GM19240 (cell line): Measurements from ENCODE around the gene LCT.
"Not testable (repeated sequence)": the region's sequence is repeated elsewhere in the genome, so short reads cannot be mapped to it uniquely, and the experiment has no call there.

Experiments used
- DNase-seq: peaks from one replicate; pipeline ENCODE4 v3.0.0; 2011; ENCODE audit warnings: low spot score; ENCODE audit not compliant: insufficient read length

Gene LCT

GRCh38 chr2:135836596-135837270, at the start of gene LCT:
TSS of gene LCT (minus strand) at chr2:135837184. CDS start at chr2:135837169, 15 bp downstream.
- no peak for DNase-seq

DNA sequence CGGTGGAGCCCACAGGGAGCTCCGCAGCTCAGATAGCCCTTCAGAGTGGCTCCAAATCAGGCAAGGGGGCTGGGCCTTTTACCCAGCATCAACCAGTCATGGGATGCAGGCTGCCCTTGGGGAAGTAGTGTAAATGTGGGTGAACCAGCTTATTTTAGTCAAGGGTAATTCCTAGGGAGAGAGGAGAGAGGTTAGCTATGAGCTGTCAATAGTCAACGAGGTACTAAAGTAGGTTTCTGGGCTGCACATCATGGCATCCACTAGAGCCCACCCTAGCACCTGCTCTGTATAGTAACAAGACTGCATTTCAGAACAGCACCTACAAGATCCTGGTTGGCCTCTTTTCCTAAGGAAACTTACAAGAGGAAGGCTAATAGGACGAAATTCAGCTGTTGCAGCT, 48.7 kb upstream of the LCT start:
- no peak for DNase-seq

DNA sequence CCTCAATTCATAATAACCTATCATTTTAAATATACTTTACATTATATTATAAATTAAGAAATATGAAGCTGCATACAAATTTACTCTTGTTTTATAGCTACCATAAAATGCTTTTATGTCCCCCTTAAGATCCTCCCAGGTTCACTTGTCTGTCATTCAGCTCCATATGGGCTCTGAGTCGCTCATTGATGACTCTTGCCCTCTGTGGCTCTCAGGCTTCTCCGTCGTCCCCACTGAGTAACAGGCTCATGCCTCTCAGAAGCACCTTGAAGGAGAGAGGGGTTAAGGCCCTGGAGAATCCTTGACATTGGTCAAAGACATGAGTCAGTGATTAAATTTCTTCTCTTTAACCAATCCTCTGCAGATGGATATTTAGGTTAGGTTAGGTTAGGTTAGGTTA, 45.4 kb upstream of the LCT start:
- no peak for DNase-seq

DNA sequence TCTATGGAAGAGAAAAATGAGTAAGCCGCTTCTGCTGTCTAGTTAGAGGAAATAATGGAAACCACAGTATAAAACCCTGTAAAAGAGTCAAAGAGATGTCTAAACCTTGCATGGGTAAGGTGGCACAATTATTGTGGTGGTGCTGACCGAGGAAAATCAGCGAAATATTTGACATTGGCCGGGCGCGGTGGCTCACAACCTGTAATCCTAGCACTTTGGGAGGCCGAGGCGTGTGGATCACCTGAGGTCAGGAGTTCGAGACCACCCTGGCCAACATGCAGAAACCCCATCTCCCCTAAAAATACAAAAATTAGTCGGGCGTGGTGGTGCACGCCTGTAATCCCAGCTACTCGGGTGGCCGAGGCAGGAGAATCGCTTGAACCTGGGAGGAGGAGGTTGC, 39.8 kb upstream of the LCT start:
- not testable (repeated sequence) for DNase-seq

GRCh38 chr2:135876066-135876711, 39.2 kb upstream of the LCT start, which contains the start of gene MCM6:
TSS of gene MCM6 (minus strand) at chr2:135876443. CDS start at chr2:135876365, 78 bp downstream.
- DNase-seq, result peak; percentile 90

DNA sequence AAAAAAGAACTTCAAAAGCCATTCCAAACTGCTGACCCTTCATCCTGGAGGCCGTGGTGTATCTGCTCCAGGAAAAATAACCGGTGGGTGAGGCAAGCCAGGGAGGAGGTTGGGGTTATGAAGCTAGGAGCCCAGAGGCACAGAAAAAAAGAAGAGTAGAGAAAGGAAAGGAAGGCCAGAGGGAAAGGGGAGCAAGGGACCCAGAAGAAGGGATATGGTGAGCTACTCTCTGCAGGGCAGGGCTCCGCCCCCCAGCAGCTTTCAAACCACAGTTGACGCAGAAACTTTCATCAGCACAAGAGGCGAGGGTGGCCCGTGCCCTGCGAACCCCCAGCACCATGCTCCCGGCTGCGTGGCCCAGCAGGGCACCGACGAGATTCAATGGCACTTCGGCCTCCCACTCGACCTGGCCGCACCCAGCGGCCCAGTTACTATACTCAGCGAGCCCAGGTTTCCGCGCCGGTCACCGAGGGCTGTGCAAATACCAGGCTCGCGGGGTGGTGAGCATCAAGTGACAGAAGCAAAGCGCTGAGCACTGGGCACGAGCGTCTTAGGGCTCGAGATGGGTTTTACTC, 38.6 kb upstream of the LCT start:
- DNase-seq, result peak; percentile 8

DNA sequence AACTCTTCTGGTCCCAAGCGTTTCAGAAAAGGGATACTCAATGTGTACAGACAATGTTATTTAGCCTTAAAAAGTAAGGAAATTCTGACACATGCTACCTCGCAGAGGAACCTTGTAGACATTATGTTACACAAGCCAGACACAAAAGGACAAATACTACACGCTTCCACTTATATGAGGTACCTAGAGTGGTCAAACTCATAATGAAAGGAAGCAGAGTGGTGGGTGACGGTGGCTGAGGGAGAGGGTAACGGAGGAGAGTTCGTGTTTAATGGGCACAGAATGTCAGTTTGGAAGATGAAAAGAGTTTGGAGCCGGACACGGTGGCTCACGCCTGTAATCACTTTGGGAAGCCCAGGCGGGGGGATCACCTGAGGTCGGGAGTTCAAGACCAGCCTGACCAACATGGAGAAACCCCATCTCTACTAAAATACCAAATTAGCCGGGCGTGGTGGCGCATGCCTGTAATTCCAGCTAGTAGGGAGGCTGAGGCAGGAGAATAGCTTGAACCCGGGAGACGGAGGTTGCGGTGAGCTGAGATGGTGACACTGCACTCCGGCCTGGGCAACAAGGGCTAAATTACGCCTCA, 37.9 kb upstream of the LCT start:
- no peak for DNase-seq

DNA sequence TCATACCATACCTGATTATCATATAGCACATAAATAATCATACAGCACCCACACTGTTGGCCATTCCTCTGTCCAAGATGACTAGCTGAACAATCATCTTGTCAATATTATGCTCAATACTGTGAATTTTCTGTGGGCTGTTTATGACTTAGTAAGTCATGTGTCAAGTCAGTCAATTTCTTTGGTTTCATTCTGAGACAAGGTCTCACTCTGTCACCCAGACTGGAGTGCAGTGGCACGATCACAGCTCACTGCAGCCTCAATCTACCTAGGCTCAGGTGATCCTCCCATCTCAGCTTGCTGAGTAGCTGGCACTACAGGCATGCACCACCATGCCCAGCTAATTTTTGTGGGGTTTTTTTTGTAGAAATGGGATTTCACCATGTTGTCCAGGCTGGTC, 33.6 kb upstream of the LCT start:
- no peak for DNase-seq

DNA sequence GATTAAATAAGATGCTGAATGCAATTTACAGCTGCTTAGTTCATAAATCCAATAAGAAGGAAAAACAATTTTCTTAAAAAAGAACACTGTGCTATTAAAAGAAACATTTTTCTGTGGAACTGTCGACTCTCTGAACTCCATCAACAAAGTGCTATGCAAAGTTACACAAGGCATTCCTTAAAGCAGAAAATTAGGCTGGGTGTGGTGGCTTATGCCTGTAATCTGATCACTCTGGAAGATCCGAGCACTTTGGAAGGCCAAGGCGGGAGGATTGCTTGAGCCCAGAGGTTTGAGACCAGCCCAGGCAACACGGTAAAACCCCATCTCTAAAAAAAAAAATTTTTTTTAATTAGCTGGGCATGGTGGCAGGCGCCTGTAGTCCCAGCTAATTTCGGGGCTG, 26.2 kb upstream of the LCT start:
- no peak for DNase-seq

DNA sequence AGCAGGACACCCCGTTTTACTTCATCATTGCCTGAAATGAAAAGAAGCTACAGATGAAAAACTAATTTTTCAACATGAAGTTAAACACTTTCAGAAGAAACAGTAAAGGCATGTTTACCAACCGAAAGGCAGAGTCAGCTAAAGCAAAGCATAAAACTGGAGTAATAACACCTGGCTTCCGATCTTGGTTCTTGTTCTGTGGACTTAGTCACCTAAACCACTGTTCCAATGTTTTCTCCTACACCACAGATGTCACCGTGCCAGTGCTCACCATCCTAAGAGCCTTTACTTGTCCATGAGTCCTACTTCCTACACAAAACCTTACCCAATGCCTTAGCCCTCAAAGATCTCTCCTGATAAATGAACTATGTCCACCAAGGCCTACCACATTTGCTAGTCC, 25.7 kb upstream of the LCT start:
- no peak for DNase-seq

GRCh38 chr2:135853401-135853800, 16.4 kb upstream of the LCT start:
- no peak for DNase-seq

GRCh38 chr2:135851858-135852257, 14.9 kb upstream of the LCT start:
- DNase-seq, result no peak

DNA sequence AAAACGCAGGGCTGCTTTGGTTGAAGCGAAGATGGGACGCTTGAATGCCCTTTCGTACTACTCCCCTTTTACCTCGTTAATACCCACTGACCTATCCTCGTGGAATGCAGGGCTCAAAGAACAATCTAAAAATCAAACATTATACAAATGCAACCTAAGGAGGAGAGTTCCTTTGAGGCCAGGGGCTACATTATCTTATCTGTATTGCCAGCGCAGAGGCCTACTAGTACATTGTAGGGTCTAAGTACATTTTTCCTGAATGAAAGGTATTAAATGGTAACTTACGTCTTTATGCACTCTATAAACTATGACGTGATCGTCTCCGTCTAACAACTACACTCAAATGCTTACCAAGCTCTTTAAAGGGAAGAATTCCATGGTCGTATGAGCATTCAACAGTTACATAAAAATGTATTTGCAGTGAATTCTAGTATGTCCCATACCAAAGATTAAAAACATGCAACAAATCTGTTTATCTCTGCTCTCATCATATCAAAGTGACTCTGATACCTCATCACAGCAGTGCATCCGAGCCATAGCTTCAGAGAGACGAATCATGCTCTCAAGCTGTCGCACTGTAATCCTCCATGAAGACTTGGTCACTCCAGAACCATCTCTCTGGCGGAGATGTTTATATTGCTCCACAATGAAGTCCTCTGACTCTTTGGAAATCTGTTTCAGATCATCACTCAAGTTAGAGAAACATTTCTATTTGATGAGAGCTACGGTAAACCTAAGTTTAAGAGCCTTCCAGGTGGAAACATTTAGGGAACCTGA, 14.1 kb upstream of the LCT start:
- DNase-seq, result no peak

DNA sequence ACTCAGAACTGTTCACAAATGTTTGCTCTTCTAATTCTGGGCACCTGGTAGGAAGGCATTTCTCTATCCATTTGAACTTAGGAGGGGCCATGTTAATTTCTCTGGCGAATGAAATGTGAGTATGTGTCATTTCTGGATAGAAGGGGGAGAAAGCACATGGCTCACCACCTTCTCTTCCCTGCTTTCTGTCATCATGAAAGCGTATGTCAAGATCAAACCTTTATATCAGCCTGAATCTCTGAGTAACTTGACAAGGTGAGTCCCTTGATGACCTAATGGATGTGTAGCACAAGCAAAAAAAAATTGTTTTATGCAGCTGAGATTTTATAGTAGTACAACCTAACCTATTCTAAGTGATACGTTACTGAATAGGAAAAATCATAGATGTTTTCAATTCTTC, 12.1 kb upstream of the LCT start:
- no peak for DNase-seq

GRCh38 chr2:135845997-135846396, 9.0 kb upstream of the LCT start:
- DNase-seq, result no peak

DNA sequence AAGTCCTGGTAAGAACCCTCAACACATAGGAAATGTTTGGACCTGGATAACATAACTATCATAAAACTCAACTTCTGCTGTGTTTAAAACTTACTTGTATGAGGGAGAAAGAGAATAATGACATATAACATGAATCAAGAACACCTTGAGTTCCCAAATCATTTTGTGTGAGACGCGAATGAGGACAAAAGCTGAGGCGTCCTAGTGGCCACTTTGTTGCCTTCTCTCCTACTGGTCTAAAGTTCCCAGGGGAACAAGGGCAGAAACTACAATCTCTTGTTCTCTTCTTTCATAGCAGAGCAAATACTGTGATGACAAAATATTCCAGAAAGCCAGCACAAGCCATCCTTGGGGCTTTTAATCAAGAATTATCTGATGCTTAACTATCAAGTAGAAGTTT, 8.3 kb upstream of the LCT start:
- DNase-seq, result no peak

DNA sequence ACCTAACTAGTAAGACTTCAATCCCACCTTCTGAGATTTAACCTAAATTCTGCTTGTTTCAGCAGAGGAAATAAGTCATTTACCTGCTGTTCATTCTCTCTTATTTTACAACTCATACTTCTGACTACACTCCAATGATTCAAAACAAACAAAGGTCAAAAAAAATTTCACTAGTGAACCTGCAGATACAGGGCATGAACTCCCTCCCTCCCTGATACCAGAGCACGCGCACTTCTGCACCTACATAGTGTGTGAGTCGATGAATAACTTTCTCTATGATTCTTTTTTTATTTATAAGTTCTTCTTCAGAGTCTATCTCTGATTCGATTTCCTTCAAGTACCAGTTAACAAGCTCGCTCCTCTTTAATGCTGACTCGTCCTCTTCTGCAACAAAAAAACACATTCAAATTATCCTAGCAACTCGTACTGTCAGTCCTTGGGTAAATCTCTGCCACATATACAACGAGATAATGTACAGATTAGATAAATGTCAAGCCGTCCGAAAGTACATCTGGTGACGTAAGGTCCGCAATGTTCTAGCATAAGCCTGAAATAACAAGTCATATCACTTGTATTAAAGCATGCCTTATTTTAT, 7.4 kb upstream of the LCT start:
- DNase-seq, result no peak

- no peak for DNase-seq
Measured at GRCh38 chr2:135843671-135844070, 6.7 kb upstream of the LCT start.

GRCh38 chr2:135840601-135841000, 3.6 kb upstream of the LCT start:
- no peak for DNase-seq

GRCh38 chr2:135839713-135840112, 2.7 kb upstream of the LCT start:
- DNase-seq, result no peak

GRCh38 chr2:135838502-135838901, 1.5 kb upstream of the LCT start:
- DNase-seq, result no peak
